DOHH2 (cell line): ENCODE measurements around the gene ZNF76.

Experiments used
- H3F3A ChIP-seq: fragments of 200-600 bp; sonication (generic), shearing (Covaris generic); 2 replicates; pipeline ENCODE4 v1.6.0; 2016; ENCODE audit warnings: antibody characterized with exemption, mild to moderate bottlenecking; ENCODE audit not compliant: control insufficient read depth, insufficient read depth
- H3K27ac ChIP-seq: fragments of 200-600 bp; sonication (generic); 2 replicates; pipeline ENCODE4 v1.5.1; 2014; ENCODE audit warnings: low read depth, mild to moderate bottlenecking, low read length, moderate library complexity
- H3K27me3 ChIP-seq: fragments of 200-600 bp; sonication (generic); 2 replicates; pipeline ENCODE4 v1.6.1; 2014; ENCODE audit warnings: mild to moderate bottlenecking, low read length, mixed read lengths; ENCODE audit not compliant: control insufficient read depth
- H3K36me3 ChIP-seq: fragments of 200-600 bp; sonication (generic); 2 replicates; pipeline ENCODE4 v1.6.1; 2014; ENCODE audit warnings: mild to moderate bottlenecking, low read length, moderate library complexity, mixed read lengths; ENCODE audit not compliant: control insufficient read depth
- H3K4me1 ChIP-seq: fragments of 200-600 bp; sonication (generic); 2 replicates; pipeline ENCODE4 v1.6.1; 2014; ENCODE audit warnings: mild to moderate bottlenecking, low read length, mixed read lengths; ENCODE audit not compliant: control insufficient read depth
- H3K4me2 ChIP-seq: fragments of 200-600 bp; sonication (generic); 2 replicates; pipeline ENCODE4 v1.6.0; 2014; ENCODE audit warnings: mild to moderate bottlenecking, low read length, moderate library complexity
- H3K4me3 ChIP-seq: fragments of 200-600 bp; sonication (generic); 2 replicates; pipeline ENCODE4 v1.5.1; 2014; ENCODE audit warnings: mild to moderate bottlenecking, low read length, mixed read lengths
- H3K79me2 ChIP-seq: fragments of 200-600 bp; sonication (generic); 2 replicates; pipeline ENCODE4 v1.6.1; 2014; ENCODE audit warnings: mild to moderate bottlenecking, low read length, mixed read lengths; ENCODE audit not compliant: control insufficient read depth
- H3K9me2 ChIP-seq: fragments of 200-600 bp; sonication (generic); replicated peaks from 2 replicates; pipeline ENCODE4 v1.6.1; 2014; ENCODE audit warnings: mild to moderate bottlenecking, low read length, mixed read lengths; ENCODE audit not compliant: control insufficient read depth
- H3K9me3 ChIP-seq: fragments of 200-600 bp; sonication (generic); 2 replicates; pipeline ENCODE4 v1.6.1; 2014; ENCODE audit warnings: antibody characterized with exemption, low read length, mixed read lengths; ENCODE audit not compliant: control insufficient read depth, insufficient read depth
- H4K20me1 ChIP-seq: fragments of 200-600 bp; sonication (generic); 2 replicates; pipeline ENCODE4 v1.6.0; 2014; ENCODE audit warnings: low read depth, mild to moderate bottlenecking, antibody characterized with exemption, low read length, moderate library complexity; ENCODE audit not compliant: control insufficient read depth, insufficient read depth
- EZH2phosphoT487 ChIP-seq: fragments of 200-600 bp; sonication (generic); IDR thresholded peaks from 2 replicates; pipeline ENCODE4 v1.6.1; 2017; ENCODE audit warnings: borderline replicate concordance, mild to moderate bottlenecking, antibody characterized with exemption, low read length, moderate library complexity, mixed read lengths
- TF ChIP-seq, protein P1 (sequence below): fragments of 200-600 bp; sonication (generic); IDR thresholded peaks from one replicate; pipeline ENCODE4 v1.5.1; 2014; ENCODE audit warnings: antibody characterized with exemption, mild to moderate bottlenecking, low read depth, low read length; ENCODE audit not compliant: poor library complexity, severe bottlenecking

Gene ZNF76

DNA sequence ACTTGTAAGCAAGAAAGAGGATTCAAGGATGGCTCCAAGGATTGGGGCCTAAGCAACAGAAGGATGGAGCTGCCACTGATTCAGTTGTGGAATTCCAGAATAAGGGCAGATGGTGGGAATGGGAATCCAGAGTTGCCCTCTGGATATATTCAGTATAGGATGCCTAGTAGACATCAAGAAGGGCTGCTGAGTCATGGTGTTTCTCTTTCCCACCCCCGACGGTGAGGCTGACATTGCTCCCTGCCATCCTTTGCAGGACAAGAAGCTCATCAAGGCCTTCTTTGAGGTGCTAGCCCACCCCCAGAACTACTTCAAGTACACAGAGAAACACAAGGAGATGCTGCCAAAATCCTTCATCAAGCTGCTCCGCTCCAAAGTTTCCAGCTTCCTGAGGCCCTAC is 11.2 kb upstream of the ZNF76 start:
- Histone ChIP-seq H3K4me2 (no peak overlapping the region), H3K27ac (no peak overlapping the region)

GRCh38 chr6:35248965-35249364 is 10.6 kb upstream of the ZNF76 start:
- TF ChIP-seq EZH2phosphoT487 = no peak
- TF ChIP-seq, protein P1, sequence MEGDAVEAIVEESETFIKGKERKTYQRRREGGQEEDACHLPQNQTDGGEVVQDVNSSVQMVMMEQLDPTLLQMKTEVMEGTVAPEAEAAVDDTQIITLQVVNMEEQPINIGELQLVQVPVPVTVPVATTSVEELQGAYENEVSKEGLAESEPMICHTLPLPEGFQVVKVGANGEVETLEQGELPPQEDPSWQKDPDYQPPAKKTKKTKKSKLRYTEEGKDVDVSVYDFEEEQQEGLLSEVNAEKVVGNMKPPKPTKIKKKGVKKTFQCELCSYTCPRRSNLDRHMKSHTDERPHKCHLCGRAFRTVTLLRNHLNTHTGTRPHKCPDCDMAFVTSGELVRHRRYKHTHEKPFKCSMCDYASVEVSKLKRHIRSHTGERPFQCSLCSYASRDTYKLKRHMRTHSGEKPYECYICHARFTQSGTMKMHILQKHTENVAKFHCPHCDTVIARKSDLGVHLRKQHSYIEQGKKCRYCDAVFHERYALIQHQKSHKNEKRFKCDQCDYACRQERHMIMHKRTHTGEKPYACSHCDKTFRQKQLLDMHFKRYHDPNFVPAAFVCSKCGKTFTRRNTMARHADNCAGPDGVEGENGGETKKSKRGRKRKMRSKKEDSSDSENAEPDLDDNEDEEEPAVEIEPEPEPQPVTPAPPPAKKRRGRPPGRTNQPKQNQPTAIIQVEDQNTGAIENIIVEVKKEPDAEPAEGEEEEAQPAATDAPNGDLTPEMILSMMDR = no peak

More for the DNA sequence above, 11.2 kb upstream of the ZNF76 start:
- no peaks in the 10 kb centered on the region for H3K4me1 ChIP-seq
- H3K4me3 ChIP-seq = no peak overlapping the region
- H3K79me2 ChIP-seq = peaks cover 15% of the 10 kb centered on the region
- no peaks in the 10 kb centered on the region for H3K9me2 ChIP-seq
- TF ChIP-seq, protein P1 = no peak
- no peaks in the 10 kb centered on the region for H3K27me3 ChIP-seq
- no peaks in the 10 kb centered on the region for H3K36me3 ChIP-seq
- no peaks in the 10 kb centered on the region for H3F3A ChIP-seq
- H3K9me3 ChIP-seq = no peaks in the 10 kb centered on the region
- no peaks in the 10 kb centered on the region; the same call in 1 of the 2 replicates for H4K20me1 ChIP-seq

DNA sequence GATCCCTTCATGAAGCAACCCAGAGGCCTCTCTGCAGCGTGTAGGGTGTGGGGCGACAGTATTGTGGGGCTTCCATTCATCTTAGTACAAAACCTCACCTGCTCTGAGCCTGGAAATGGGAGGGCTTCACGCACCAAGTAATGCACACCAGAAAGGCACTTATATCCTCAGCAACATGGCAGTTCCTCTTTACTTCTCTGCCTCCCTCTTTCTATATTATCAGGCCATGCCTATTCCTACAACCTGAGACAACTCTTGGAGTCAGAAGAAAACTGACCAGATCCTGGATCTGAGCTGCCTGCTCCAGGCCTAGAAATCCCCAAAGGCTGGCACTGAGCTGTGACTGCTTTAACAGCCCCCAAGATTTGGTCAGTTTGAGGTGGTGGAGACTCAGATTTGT is 7.6 kb upstream of the ZNF76 start:
- no peaks in the 10 kb centered on the region; the same call in 1 of the 2 replicates for H4K20me1 ChIP-seq
- peaks cover 10% of the 10 kb centered on the region for H3F3A ChIP-seq
- H3K4me1 ChIP-seq = no peaks in the 10 kb centered on the region
- no peaks in the 10 kb centered on the region for H3K9me3 ChIP-seq
- H3K27me3 ChIP-seq = no peaks in the 10 kb centered on the region
- H3K9me2 ChIP-seq = no peaks in the 10 kb centered on the region
- TF ChIP-seq, protein P1 = no peak
- no peak for TF ChIP-seq EZH2phosphoT487
- H3K4me2 ChIP-seq = no peak overlapping the region
- H3K36me3 ChIP-seq = no peaks in the 10 kb centered on the region
- H3K27ac ChIP-seq = no peak overlapping the region
- H3K79me2 ChIP-seq = peaks cover 19% of the 10 kb centered on the region
- no peak overlapping the region for H3K4me3 ChIP-seq

More at GRCh38 chr6:35248965-35249364, 10.6 kb upstream of the ZNF76 start:
- Histone ChIP-seq H3K27ac (no peak overlapping the region), H3K27me3 (no peaks in the 10 kb centered on the region), H3K4me3 (no peak overlapping the region), H3K9me3 (no peaks in the 10 kb centered on the region), H3K36me3 (no peaks in the 10 kb centered on the region), H3K79me2 (peaks cover 18% of the 10 kb centered on the region), H3K4me2 (no peak overlapping the region), H3K4me1 (no peaks in the 10 kb centered on the region), H3F3A (no peaks in the 10 kb centered on the region), H3K9me2 (no peaks in the 10 kb centered on the region), H4K20me1 (no peaks in the 10 kb centered on the region; the same call in 1 of the 2 replicates)
